GM18505 (cell line): ENCODE measurements around the gene LOXL3.

ENCODE experiments used
- ATAC-seq: cut with Tn5 transposase; IDR thresholded peaks from one replicate; pipeline ENCODE4 v1.9.1; 2021; ENCODE audit not compliant: unreplicated experiment
- POLR2A ChIP-seq: IDR thresholded peaks from 4 replicates; pipeline ENCODE4 v1.6.1; 2011; ENCODE audit warnings: borderline replicate concordance; ENCODE audit not compliant: insufficient read depth, insufficient read length; ENCODE audit errors: extremely low read depth

The LOXL3 gene

GRCh38 chr2:74535440-74535965 is 18.2 kb downstream of the LOXL3 start:
- no peak for TF ChIP-seq POLR2A
- ATAC-seq = no peak

- ATAC-seq = no peak
- TF ChIP-seq POLR2A = no peak
These were observed 19.3 kb downstream of the LOXL3 start for GRCh38 chr2:74534411-74534810.

- TF ChIP-seq POLR2A = no peak
- ATAC-seq = no peak
These were observed 20.3 kb downstream of the LOXL3 start for GRCh38 chr2:74533464-74533863.

- no peak for ATAC-seq
- TF ChIP-seq POLR2A = no peak
These were observed 21.5 kb downstream of the LOXL3 start for GRCh38 chr2:74532222-74532621.

- no peak for ATAC-seq
- TF ChIP-seq POLR2A = peak; percentile 34
These were observed 22.1 kb downstream of the LOXL3 start for GRCh38 chr2:74531666-74532065.

GRCh38 chr2:74530239-74531187 is 23.2 kb downstream of the LOXL3 start:
- TF ChIP-seq POLR2A = peak; percentile 72
- no peak for ATAC-seq

GRCh38 chr2:74529357-74530238 is 24.1 kb downstream of the LOXL3 start, which contains the start of the genes AUP1 and HTRA2:
AUP1 (minus strand) TSS chr2:74529706; CDS start chr2:74529629, 77 bp downstream.
HTRA2 (plus strand) TSS chr2:74529933; CDS start chr2:74530007, 74 bp downstream.
- ATAC-seq = peak; percentile 77
- peak; percentile 93 for TF ChIP-seq POLR2A

GRCh38 chr2:74528600-74529356 is 25.0 kb downstream of the LOXL3 start:
- TF ChIP-seq POLR2A = no peak
- peak; percentile 14 for ATAC-seq

GRCh38 chr2:74527741-74528140 is 26.0 kb downstream of the LOXL3 start:
- TF ChIP-seq POLR2A = no peak
- no peak for ATAC-seq

- TF ChIP-seq POLR2A = no peak
- ATAC-seq = no peak
These were observed 27.0 kb downstream of the LOXL3 start for GRCh38 chr2:74526649-74527230.

GRCh38 chr2:74525717-74526648 is 27.8 kb downstream of the LOXL3 start, which contains the start of gene DQX1:
DQX1 (minus strand) TSS chr2:74526231; CDS start chr2:74525729, 502 bp downstream.
- no peak for ATAC-seq
- no peak for TF ChIP-seq POLR2A
